Measurements from ENCODE around the gene C1orf159.

- no peak for TF ChIP-seq GATA2 (IDR thresholded peaks at IDR 0.05; ENCODE audit: low read depth, low read length)
- no peak for TF ChIP-seq GATA3 (IDR thresholded peaks at IDR 0.05; ENCODE audit: low read depth, low read length)
These were observed 40.5 kb downstream of the C1orf159 start for GRCh38 chr1:1075148-1075935.

Data from SH-SY5Y (cell line).